Stimulated activated CD8-positive, alpha-beta memory T cell treated with anti-CD3 and anti-CD28 coated beads, Interleukin-12 subunit alpha, Interleukin-12 subunit beta, amount 100 ng/mL, for 4 hours (primary cell): ENCODE data around the gene HPD.
"Not testable (repeated sequence)": the region's sequence is repeated elsewhere in the genome, so short reads cannot be mapped to it uniquely, and the experiment has no call there.

Experiments used
- DNase-seq: peaks from one replicate; pipeline ENCODE4 v3.0.0-alpha.2; 2020; ENCODE audit warnings: low read depth

HPD gene

GRCh38 chr12:121866331-121866730, 7.7 kb upstream of the HPD start:
- no peak for DNase-seq

GRCh38 chr12:121861636-121862254, 3.1 kb upstream of the HPD start:
- no peak for DNase-seq

- not testable (repeated sequence) for DNase-seq
These were observed 2.0 kb upstream of the HPD start for GRCh38 chr12:121860699-121861098.

- DNase-seq, result no peak
These were observed 1.6 kb upstream of the HPD start for GRCh38 chr12:121860257-121860656.

- DNase-seq, result no peak
These were observed 369 bp downstream of the HPD start for GRCh38 chr12:121858318-121858661.

- DNase-seq, result no peak
These were observed 1.1 kb downstream of the HPD start for GRCh38 chr12:121857322-121858246.

- DNase-seq, result not testable (repeated sequence)
These were observed 6.3 kb downstream of the HPD start for GRCh38 chr12:121852392-121852791.

- DNase-seq, result no peak
These were observed 9.0 kb downstream of the HPD start for GRCh38 chr12:121849665-121850064.

GRCh38 chr12:121849211-121849610, 9.4 kb downstream of the HPD start:
- DNase-seq, result no peak

GRCh38 chr12:121845701-121846100, 13.0 kb downstream of the HPD start:
- no peak for DNase-seq

- no peak for DNase-seq
These were observed 15.2 kb downstream of the HPD start for GRCh38 chr12:121843236-121843982.

- no peak for DNase-seq
These were observed 18.5 kb downstream of the HPD start for GRCh38 chr12:121839993-121840761.

- DNase-seq, result peak; percentile 99
These were observed 19.3 kb downstream of the HPD start for GRCh38 chr12:121839106-121839992.

GRCh38 chr12:121838126-121838525, 20.5 kb downstream of the HPD start:
- no peak for DNase-seq

GRCh38 chr12:121837680-121838079, 21.0 kb downstream of the HPD start:
- DNase-seq, result no peak

GRCh38 chr12:121831571-121832245, 27.0 kb downstream of the HPD start:
- no peak for DNase-seq

- DNase-seq, result no peak
These were observed 27.9 kb downstream of the HPD start for GRCh38 chr12:121830588-121831265.

- DNase-seq, result no peak
These were observed 28.5 kb downstream of the HPD start for GRCh38 chr12:121830134-121830533.

- no peak for DNase-seq
These were observed 29.3 kb downstream of the HPD start for GRCh38 chr12:121829250-121829918.
